Esophagus mucosa (tissue), 1 donor: ENCODE results near the gene SRSF9. TPM values are rescaled to one million over a fixed set of nuclear protein-coding genes. Genes with fewer than 3 reads are reported as not detected.
"Not testable (repeated sequence)": the region's sequence is repeated elsewhere in the genome, so short reads cannot be mapped to it uniquely, and the experiment has no call there.

ENCODE experiments used
- ATAC-seq: fragments of 200-7000 bp; cut with Tn5 transposase; one replicate; pipeline ENCODE4 v1.9.1; 2020
- total RNA-seq: library from RNA; stranded (reverse); gene quantifications from one replicate; pipeline ENCODE4 v1.2.4, GENCODE V29; 2023
- donor health status: DM: yes; HTN: yes; CAD: no.

Gene SRSF9
- total RNA-seq, 1 donor from 2014 or later: 139 TPM

- ATAC-seq: no peak
Observed at GRCh38 chr12:120447992-120448391, 21.6 kb downstream of the SRSF9 start.

- ATAC-seq: not testable (repeated sequence)
Observed at GRCh38 chr12:120446844-120447178, 22.7 kb downstream of the SRSF9 start.

GRCh38 chr12:120445911-120446843 lies 23.4 kb downstream of the SRSF9 start, which contains the start of the genes GATC and TRIAP1:
Gene GATC, plus strand, starts transcription at chr12:120446444. Its CDS starts 37 bp downstream, at chr12:120446481.
Gene TRIAP1, minus strand, starts transcription at chr12:120446384. Its CDS starts 12 bp downstream, at chr12:120446372.
- peak; percentile 97 for ATAC-seq

GRCh38 chr12:120444676-120445075 lies 24.9 kb downstream of the SRSF9 start:
- no peak for ATAC-seq

GRCh38 chr12:120439646-120440247 lies 29.8 kb downstream of the SRSF9 start:
- peak; percentile 42 for ATAC-seq

- ATAC-seq: peak; percentile 4
Observed at GRCh38 chr12:120438495-120439198, 30.9 kb downstream of the SRSF9 start.

GRCh38 chr12:120437735-120438494 lies 31.6 kb downstream of the SRSF9 start, which contains the start of gene COX6A1:
Gene COX6A1, plus strand, starts transcription at chr12:120438113. Its CDS starts 14 bp downstream, at chr12:120438127.
- ATAC-seq: peak; percentile 99

GRCh38 chr12:120432772-120433525 lies 36.6 kb downstream of the SRSF9 start:
- no peak for ATAC-seq

- ATAC-seq: no peak
Observed at GRCh38 chr12:120429368-120429767, 40.2 kb downstream of the SRSF9 start.

- ATAC-seq: no peak
Observed at GRCh38 chr12:120428597-120429229, 40.8 kb downstream of the SRSF9 start.

GRCh38 chr12:120425797-120426196 lies 43.8 kb downstream of the SRSF9 start:
- no peak for ATAC-seq

- ATAC-seq: no peak
Observed at GRCh38 chr12:120422892-120423456, 46.6 kb downstream of the SRSF9 start.

GRCh38 chr12:120421701-120422100 lies 47.8 kb downstream of the SRSF9 start:
- ATAC-seq: no peak

- ATAC-seq: no peak
Observed at GRCh38 chr12:120417917-120418580, 51.5 kb downstream of the SRSF9 start.

GRCh38 chr12:120416490-120417216 lies 52.9 kb downstream of the SRSF9 start:
- ATAC-seq: no peak

GRCh38 chr12:120413901-120414695 lies 55.5 kb downstream of the SRSF9 start:
- ATAC-seq: no peak

- no peak for ATAC-seq
Observed at GRCh38 chr12:120412421-120412820, 57.1 kb downstream of the SRSF9 start.
